Measurements from ENCODE around the gene RGL3. TPM values are rescaled to one million over a fixed set of nuclear protein-coding genes. Genes with fewer than 3 reads are reported as not detected.

Gene RGL3
- total and polyA plus RNA-seq, 4 donors = 2.4 to 19.8 (median 7.8) TPM

- TF ChIP-seq REST (IDR thresholded peaks at IDR 0.05) = no peak
- no peak for TF ChIP-seq RAD21 (IDR thresholded peaks at IDR 0.05)
- TF ChIP-seq FOXA2 (IDR thresholded peaks at IDR 0.05) = no peak
- TF ChIP-seq MAX (IDR thresholded peaks at IDR 0.05) = no peak
- TF ChIP-seq ZBTB33 (IDR thresholded peaks at IDR 0.05) = no peak
- no peak for TF ChIP-seq FOXA1 (IDR thresholded peaks at IDR 0.05)
- TF ChIP-seq TAF1 (conservative IDR thresholded peaks at IDR 0.05) = no peak
- no peak for TF ChIP-seq SP1 (IDR thresholded peaks at IDR 0.05)
- TF ChIP-seq HNF4A (conservative IDR thresholded peaks at IDR 0.05) = no peak
- Histone ChIP-seq H3K4me3 (ENCODE audit: low read depth in 1 of 3, low read length in 3 of 3) (no peak overlapping the region), H3K36me3 (ENCODE audit: control insufficient read depth in 4 of 4, insufficient read depth in 3 of 4, low read depth in 1 of 4, low read length in 3 of 4) (no peaks in the 10 kb centered on the region), H3K27me3 (ENCODE audit: control insufficient read depth in 4 of 4, insufficient read depth in 4 of 4, low read length in 3 of 4) (no peaks in the 10 kb centered on the region), H3K9ac (ENCODE audit: low read depth in 1 of 2, low read length in 2 of 2) (no peak overlapping the region), H3K27ac (ENCODE audit: low read depth in 1 of 2, low read length in 2 of 2) (no peak overlapping the region), H3K9me3 (ENCODE audit: control insufficient read depth in 4 of 4, low read length in 3 of 4) (peaks cover 0 to 2% (median 0%) of the 10 kb centered on the region in 4 donors), H3K4me1 (ENCODE audit: control insufficient read depth in 4 of 4, insufficient read depth in 4 of 4, low read length in 3 of 4) (peaks cover 0 to 5% (median 4%) of the 10 kb centered on the region in 4 donors)
- DNase-seq (ENCODE audit: low spot score) = no peak
- WGBS = 93% methylated on average over 19 of the region's 19 CpGs
These were observed 7.5 kb upstream of the RGL3 start for GRCh38 chr19:11426656-11427055.

- H3K4me1 ChIP-seq (ENCODE audit: control insufficient read depth in 4 of 4, insufficient read depth in 4 of 4, low read length in 3 of 4) = peaks cover 0 to 7% (median 4%) of the 10 kb centered on the region in 4 donors
These were observed 6.8 kb upstream of the RGL3 start for GRCh38 chr19:11425719-11426457.

More at GRCh38 chr19:11425719-11426457, 6.8 kb upstream of the RGL3 start:
- WGBS = 90% methylated on average over 28 of the region's 28 CpGs
- no peak overlapping the region for H3K27ac ChIP-seq (ENCODE audit: low read depth in 1 of 2, low read length in 2 of 2)
- H3K9me3 ChIP-seq (ENCODE audit: control insufficient read depth in 4 of 4, low read length in 3 of 4) = peaks cover 0 to 2% (median 0%) of the 10 kb centered on the region in 4 donors
- no peaks in the 10 kb centered on the region for H3K36me3 ChIP-seq (ENCODE audit: control insufficient read depth in 4 of 4, insufficient read depth in 3 of 4, low read depth in 1 of 4, low read length in 3 of 4)
- no peak overlapping the region for H3K4me3 ChIP-seq (ENCODE audit: low read depth in 1 of 3, low read length in 3 of 3)
- no peak for DNase-seq (ENCODE audit: low spot score)
- H3K9ac ChIP-seq (ENCODE audit: low read depth in 1 of 2, low read length in 2 of 2) = no peak overlapping the region
- TF ChIP-seq REST (IDR thresholded peaks at IDR 0.05) = no peak
- no peak for TF ChIP-seq TAF1 (conservative IDR thresholded peaks at IDR 0.05)
- TF ChIP-seq HNF4G (IDR thresholded peaks at IDR 0.05) = no peak
- TF ChIP-seq FOXA1 (IDR thresholded peaks at IDR 0.05) = no peak
- TF ChIP-seq ATF3 (IDR thresholded peaks at IDR 0.05) = no peak
- no peak for TF ChIP-seq CTCF (IDR thresholded peaks at IDR 0.05; ENCODE audit: low read depth, low read length, missing input control)
- no peak for TF ChIP-seq GABPA (IDR thresholded peaks at IDR 0.05 in 1 of 2, conservative IDR thresholded peaks at IDR 0.05 in 1 of 2)
- no peaks in the 10 kb centered on the region for H3K27me3 ChIP-seq (ENCODE audit: control insufficient read depth in 4 of 4, insufficient read depth in 4 of 4, low read length in 3 of 4)

Measured in liver (tissue), 9 donors.